Measurements from ENCODE around the gene MOXD1. TPM values are rescaled to one million over a fixed set of nuclear protein-coding genes. Genes with fewer than 3 reads are reported as not detected.
A peak's percentile ranks its signal among the peaks of the same experiment; 100 is the strongest.

MOXD1 gene
- 2.3 and 4.8 TPM in 2 replicates for total RNA-seq (ENCODE audit: low replicate concordance)

- H3K4me3 ChIP-seq: peak within 1 kb of the TSS; percentile 82
- H3K4me2 ChIP-seq: peak within 1 kb of the TSS; percentile 92
- H3K79me2 ChIP-seq (ENCODE audit: low read depth): no peaks in the 10 kb centered on the region
- no peaks in the 10 kb centered on the region for H3F3A ChIP-seq (ENCODE audit: low read depth)
- H3K36me3 ChIP-seq: no peaks in the 10 kb centered on the region
- no peak within 1 kb of the TSS for H3K9ac ChIP-seq
- Mint-ChIP-seq H3K27me3 (ENCODE audit: insufficient read depth, low read depth) (peaks cover 31% of the 10 kb centered on the region), H3K4me3 (peak within 1 kb of the TSS; percentile 86), H3K27ac (no peak within 1 kb of the TSS), H3K36me3 (no peaks in the 10 kb centered on the region), H3K9me3 (no peaks in the 10 kb centered on the region), H3K4me1 (no peaks in the 10 kb centered on the region)
- peaks cover 81% of the 10 kb centered on the region for H3K27me3 ChIP-seq
- no peaks in the 10 kb centered on the region for H4K20me1 ChIP-seq (ENCODE audit: low read depth)
- H3K27ac ChIP-seq: no peak within 1 kb of the TSS
- TF ChIP-seq EZH2phosphoT487 (IDR thresholded peaks at IDR 0.05): no peak
- TF ChIP-seq CTCF (IDR thresholded peaks at IDR 0.05): peak; percentile 8
- TF ChIP-seq EZH2 (IDR thresholded peaks at IDR 0.05): peak; percentile 77
- H3K9me3 ChIP-seq (ENCODE audit: low read depth): no peaks in the 10 kb centered on the region
- peak; percentile 84 for DNase-seq (ENCODE audit: low spot score)
- peak within 1 kb of the TSS; percentile 97 for H2AFZ ChIP-seq (replicated peaks)
- no peaks in the 10 kb centered on the region for H3K4me1 ChIP-seq
These were observed at the start of gene MOXD1 for GRCh38 chr6:132400883-132401617. Gene MOXD1, minus strand, starts transcription at chr6:132401475. Its CDS starts 49 bp downstream, at chr6:132401426.

GRCh38 chr6:132446855-132447241 lies 45.6 kb upstream of the MOXD1 start:
- no peaks in the 10 kb centered on the region for H3F3A ChIP-seq (ENCODE audit: low read depth)
- H2AFZ ChIP-seq (replicated peaks): no peak overlapping the region
- H3K36me3 ChIP-seq: peaks cover 2% of the 10 kb centered on the region
- TF ChIP-seq EZH2 (IDR thresholded peaks at IDR 0.05) (no peak), CTCF (IDR thresholded peaks at IDR 0.05) (no peak), EZH2phosphoT487 (IDR thresholded peaks at IDR 0.05) (no peak)
- H3K9me3 Mint-ChIP-seq: peaks cover 7% of the 10 kb centered on the region
- DNase-seq (ENCODE audit: low spot score): no peak
- no peak overlapping the region for H3K9ac ChIP-seq
- H3K4me1 ChIP-seq: no peaks in the 10 kb centered on the region
- H3K4me3 ChIP-seq: no peak overlapping the region
- H3K36me3 Mint-ChIP-seq: no peaks in the 10 kb centered on the region
- no peaks in the 10 kb centered on the region for H3K79me2 ChIP-seq (ENCODE audit: low read depth)
- H3K9me3 ChIP-seq (ENCODE audit: low read depth): no peaks in the 10 kb centered on the region
- no peaks in the 10 kb centered on the region for H3K27me3 ChIP-seq
- H3K4me2 ChIP-seq: no peak overlapping the region
- H3K27ac ChIP-seq: no peak overlapping the region
- no peaks in the 10 kb centered on the region for H3K27me3 Mint-ChIP-seq (ENCODE audit: insufficient read depth, low read depth)
- H3K4me3 Mint-ChIP-seq: no peak overlapping the region
- peaks cover 6% of the 10 kb centered on the region for H3K4me1 Mint-ChIP-seq
- H4K20me1 ChIP-seq (ENCODE audit: low read depth): no peaks in the 10 kb centered on the region
- H3K27ac Mint-ChIP-seq: no peak overlapping the region

GRCh38 chr6:132446141-132446854 lies 45.0 kb upstream of the MOXD1 start:
- no peaks in the 10 kb centered on the region for H4K20me1 ChIP-seq (ENCODE audit: low read depth)
- Mint-ChIP-seq H3K27ac (no peak overlapping the region), H3K4me1 (peaks cover 6% of the 10 kb centered on the region), H3K4me3 (no peak overlapping the region), H3K27me3 (ENCODE audit: insufficient read depth, low read depth) (no peaks in the 10 kb centered on the region), H3K36me3 (no peaks in the 10 kb centered on the region), H3K9me3 (peaks cover 10% of the 10 kb centered on the region)
- DNase-seq (ENCODE audit: low spot score): no peak
- no peaks in the 10 kb centered on the region for H3K4me1 ChIP-seq
- H3K4me2 ChIP-seq: no peak overlapping the region
- TF ChIP-seq CTCF (IDR thresholded peaks at IDR 0.05) (no peak), EZH2phosphoT487 (IDR thresholded peaks at IDR 0.05) (no peak), EZH2 (IDR thresholded peaks at IDR 0.05) (no peak)
- H3K4me3 ChIP-seq: no peak overlapping the region
- H3K79me2 ChIP-seq (ENCODE audit: low read depth): no peaks in the 10 kb centered on the region
- no peak overlapping the region for H2AFZ ChIP-seq (replicated peaks)
- H3K27ac ChIP-seq: no peak overlapping the region
- H3K36me3 ChIP-seq: peaks cover 3% of the 10 kb centered on the region
- no peaks in the 10 kb centered on the region for H3K27me3 ChIP-seq
- no peak overlapping the region for H3K9ac ChIP-seq
- H3K9me3 ChIP-seq (ENCODE audit: low read depth): no peaks in the 10 kb centered on the region
- no peaks in the 10 kb centered on the region for H3F3A ChIP-seq (ENCODE audit: low read depth)
